HG03108 (cell line): ENCODE measurements around the gene SUN5.
"Not testable (repeated sequence)": the region's sequence is repeated elsewhere in the genome, so short reads cannot be mapped to it uniquely, and the experiment has no call there.

Experiments
- ATAC-seq: cut with Tn5 transposase; IDR thresholded peaks from one replicate; pipeline ENCODE4 v1.9.1; 2021; ENCODE audit warnings: moderate library complexity; ENCODE audit not compliant: unreplicated experiment

The SUN5 gene

GRCh38 chr20:32978009-32978335 is 26.3 kb downstream of the SUN5 start:
- no peak for ATAC-seq

GRCh38 chr20:32977281-32978008 is 26.8 kb downstream of the SUN5 start:
- ATAC-seq: no peak

GRCh38 chr20:32976746-32977145 is 27.5 kb downstream of the SUN5 start:
- no peak for ATAC-seq

DNA sequence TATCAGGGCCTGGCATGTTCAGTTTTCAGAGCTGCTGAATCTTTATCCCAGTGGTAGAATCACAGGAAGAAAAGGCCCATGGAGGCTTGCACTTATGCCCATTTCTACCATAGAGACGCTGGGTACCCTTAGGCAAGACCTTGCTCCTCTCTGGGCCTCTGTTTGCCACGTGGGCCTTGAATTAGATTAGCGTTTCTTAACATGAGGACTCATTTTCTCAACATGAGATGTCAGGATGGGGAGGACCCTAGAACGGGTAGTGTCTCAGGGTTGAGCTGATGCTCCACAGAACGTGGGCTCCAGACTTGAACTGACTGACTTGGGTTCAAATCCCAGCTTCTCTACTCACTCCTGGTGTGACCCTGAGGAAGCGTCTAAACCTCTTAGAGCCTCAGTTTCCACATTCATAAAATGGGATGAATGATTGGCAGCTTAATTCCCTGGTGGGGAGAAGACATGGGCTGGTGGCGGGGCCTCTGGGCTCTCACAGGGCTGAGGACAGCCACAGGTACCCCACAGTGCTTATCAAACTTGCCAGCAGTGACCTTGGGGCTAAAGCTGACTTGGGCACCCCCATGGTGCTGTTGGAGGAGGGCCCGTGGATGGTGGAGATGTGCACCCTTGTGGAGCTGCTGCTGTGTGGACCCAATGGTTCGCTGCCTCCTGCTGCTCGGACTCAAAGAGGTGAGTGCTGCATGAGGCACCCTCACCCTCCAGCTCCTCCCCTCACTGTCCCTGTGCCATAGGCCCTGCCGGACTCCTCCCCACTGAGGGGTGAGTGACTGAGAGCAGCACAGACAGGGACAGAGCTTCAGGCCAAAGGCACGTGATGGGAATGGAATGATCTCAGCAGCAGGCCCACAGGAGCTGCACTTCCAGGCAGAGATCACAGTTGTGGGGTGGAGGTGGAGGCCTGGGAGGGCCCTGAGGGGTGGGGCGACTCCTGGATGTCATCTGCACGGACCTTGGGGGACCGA is 28.2 kb downstream of the SUN5 start:
- no peak for ATAC-seq

DNA sequence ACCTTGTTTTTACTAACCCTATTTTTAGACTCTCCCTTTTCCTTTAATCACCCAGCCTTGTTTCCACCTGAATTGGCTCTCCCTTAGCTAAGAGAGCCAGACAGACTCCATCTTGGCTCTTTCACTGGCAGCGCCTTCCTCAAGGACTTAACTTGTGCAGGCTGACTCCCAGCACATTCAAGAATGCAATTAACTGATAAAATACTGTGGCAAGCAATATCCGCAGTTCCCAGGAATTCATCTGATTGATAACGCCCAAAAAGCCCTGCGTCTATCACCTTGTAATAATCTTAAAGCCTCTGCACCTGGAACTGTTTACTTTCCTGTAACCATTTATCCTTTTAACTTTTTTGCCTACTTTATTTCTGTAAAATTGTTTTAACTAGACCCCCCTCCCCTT is 29.1 kb downstream of the SUN5 start:
- ATAC-seq: not testable (repeated sequence)

- ATAC-seq: not testable (repeated sequence)
Observed at GRCh38 chr20:32974204-32975064, 29.8 kb downstream of the SUN5 start.

GRCh38 chr20:32973077-32973717 is 31.0 kb downstream of the SUN5 start:
- ATAC-seq: no peak

DNA sequence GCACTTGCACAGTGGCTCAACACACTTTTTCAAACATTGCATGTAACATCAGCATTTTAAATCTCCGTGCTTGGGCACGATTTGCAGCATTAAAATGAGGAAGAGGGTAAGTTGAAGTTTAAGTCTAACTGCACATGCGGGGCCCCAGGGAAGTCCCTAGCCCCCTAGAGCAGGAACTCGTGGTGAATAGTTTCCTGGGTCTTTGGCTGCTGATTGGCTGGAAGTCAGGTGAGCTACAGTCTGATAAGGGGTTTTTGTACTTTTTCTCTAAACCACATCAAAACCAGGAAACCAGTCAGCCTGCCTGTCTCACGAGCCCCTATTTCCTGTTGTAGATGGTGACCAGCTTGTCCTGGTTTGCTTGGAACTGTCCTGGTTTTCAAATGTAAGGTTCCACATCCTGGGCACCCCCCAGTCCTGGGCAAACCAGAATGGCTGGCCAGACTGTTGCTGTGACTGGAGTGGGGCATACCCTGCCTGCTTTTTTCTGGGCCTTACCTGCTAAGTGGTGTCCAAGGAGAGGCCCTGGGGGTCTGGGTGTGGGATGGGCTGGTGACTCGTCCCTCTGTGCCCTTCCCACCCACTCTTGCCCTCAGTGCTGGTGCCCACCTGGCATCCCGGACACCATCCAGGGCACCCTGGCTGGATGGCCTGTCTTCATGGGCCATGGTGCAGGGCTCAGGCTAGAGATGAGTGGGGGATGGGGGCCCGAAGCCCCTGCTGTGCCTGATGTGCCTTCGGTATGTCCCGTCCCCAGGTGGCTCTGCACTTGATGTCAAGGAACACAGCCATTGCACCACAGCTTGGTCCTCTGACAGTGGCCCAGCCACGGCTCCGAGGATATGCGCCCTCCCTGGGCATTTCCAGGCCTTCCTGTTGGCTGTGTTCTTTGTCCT is 31.8 kb downstream of the SUN5 start:
- ATAC-seq: peak; percentile 86

DNA sequence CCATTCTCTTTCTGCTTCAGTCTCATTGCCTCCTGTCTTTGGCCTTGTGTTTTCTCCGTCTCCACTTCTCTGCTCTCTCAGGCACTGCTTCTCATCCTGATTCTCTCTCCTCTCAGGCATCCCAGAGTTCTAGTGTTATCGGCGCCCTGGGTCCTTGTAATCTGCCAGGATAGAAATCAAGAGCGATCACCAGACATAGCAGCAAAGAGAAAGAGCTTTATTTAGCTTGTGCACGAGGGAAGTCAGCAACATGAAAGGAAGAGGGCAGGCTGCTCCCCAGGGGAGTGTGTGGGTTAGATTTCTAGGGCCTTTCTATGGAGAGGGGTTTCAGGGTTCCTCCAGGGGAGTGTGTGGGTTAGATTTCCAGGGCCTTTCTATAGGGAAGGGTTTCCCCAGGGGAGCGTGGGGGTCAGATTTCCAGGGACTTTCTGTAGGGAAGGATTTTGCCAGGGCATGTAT is 32.5 kb downstream of the SUN5 start:
- ATAC-seq: peak; percentile 15

GRCh38 chr20:32970973-32971300 is 33.3 kb downstream of the SUN5 start:
- ATAC-seq: no peak

DNA sequence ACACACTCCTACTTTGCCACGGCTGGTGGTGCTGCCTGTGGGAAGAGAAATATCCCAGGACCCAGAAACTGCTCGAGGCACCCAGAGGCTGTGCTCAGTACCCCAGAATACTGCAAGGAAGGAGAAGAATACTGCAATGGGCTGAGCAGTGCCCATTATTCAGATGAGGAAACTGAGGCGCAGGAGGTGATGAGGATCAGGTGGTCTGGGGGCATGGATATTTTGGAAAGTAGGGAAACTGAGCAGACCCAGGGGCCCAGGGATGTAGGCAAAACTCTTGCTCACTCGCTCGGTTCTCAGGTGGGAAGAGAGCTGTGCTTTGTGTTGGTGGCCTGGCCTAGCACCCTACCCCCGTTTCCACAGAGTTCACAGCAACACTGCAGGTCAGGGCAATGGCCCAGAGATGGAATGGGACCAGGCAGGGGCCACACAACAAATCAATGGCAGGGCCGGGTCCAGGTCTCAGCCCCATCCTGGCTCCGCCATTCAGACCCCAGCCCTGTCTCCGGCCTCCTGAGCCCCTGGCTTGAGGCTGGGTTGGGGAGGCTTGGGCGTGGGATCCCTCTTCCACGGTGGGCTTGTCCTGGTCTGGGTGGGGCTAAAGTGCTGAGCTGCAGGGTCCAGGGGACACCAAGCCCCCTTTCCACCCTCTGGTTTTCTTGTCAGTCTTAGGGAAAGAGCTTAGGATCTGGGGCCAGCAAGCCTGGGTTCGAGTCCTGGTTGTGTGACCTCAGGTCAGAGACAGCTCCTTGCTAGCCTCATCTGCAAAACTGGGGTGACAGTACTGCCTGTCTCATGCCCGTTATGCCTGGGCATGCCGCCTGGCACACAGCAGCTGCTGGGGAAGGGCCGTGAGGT is 33.9 kb downstream of the SUN5 start:
- ATAC-seq: no peak

DNA sequence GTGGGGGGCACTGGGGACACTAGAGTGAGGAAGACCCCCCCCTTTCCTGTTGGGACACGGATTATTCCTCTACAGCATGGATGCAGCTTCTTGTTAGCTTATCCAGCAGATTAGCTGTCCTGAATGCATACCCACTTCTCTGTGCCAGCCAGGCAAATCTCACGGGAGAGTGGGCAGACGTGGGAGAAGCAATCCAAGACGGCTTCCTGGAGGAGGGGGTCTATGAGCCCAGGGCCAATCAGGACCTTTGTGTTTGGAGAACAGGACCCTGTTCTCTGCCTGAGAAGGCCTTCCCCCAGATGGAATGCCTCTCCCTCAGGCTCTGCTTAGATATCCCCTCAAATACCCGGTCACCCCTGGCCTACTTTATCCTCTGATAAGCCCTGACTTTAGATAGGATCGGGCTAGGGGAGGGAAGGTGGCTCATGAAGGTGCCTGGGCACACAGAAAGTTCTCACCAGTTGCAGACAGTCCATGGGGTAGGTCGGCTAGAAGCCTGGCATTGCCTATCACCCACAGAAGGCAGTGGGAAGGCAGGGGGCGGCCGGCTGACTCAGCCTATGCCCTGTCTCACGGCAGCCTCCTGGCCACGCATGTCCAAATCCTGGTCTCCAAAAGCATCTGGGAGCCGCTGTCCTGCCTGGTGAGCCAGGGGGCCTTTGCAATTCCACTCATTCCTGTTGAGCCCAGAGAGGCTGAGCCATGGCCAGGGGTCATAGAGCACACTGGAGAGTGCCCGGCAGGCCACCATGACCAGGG is 34.7 kb downstream of the SUN5 start:
- ATAC-seq: no peak

DNA sequence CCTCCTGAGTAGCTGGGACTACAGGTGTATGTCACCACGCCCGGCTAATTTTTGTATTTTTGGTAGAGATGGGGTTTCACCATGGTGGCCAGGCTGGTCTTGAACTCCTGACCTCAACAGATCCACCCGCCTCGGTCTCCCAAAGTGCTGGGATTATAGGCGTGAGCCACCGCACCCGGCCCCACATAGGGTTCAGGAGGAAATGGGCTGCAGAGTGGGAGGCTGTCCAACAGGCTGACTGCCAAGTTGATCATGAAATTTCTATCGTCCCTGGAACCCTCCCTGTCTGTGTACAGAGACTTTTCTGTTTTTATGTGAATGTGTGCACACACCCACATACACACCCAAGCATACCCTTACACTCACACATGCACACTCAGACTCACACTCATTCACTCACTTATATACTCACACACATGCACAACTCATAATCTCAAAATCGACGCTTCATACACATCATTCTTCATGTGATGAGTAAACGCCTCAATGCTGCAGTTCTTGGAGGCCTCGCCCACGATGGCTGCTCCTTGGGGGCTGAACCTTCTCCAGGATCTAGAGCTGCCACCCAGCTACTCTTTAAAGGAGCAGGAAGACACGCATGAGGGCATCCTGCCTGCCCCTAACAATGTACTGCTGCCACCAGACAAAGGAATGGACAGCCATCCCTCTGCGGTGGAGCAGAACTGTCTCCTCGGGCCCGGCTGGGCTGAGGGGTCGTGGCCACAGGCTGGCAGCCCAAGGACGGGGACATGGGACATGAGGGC is 35.6 kb downstream of the SUN5 start:
- ATAC-seq: no peak

- ATAC-seq: no peak
Observed at GRCh38 chr20:32967961-32968457, 36.2 kb downstream of the SUN5 start.

- no peak for ATAC-seq
Observed at GRCh38 chr20:32966881-32967781, 37.1 kb downstream of the SUN5 start.

DNA sequence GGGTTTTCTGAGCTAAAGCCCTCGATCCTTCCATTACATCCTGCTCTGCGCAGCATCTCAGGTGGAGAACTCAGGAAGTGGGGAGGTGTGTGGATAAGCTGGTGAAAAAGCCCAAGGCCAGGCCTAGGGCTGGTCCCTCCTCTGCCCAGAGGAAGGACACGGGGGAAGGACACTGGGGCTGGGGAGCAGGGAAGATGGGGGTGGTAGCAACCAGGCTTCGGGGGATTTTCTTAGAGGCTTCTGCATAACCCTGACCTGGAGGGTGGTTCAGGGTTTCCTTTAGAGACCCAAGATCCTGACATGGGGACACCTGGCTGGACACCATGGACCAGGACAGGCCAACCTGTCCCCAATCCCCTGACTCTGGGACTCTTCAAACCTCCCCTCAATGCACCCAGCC is 37.9 kb downstream of the SUN5 start:
- no peak for ATAC-seq
